OCI-LY3 (cell line): ENCODE results near the gene ARHGAP27.

Experiments used
- H2AFZ ChIP-seq: fragments of 200-600, 300-600 bp; shearing (Covaris generic); 2 replicates; pipeline ENCODE4 v1.6.0; 2014; ENCODE audit warnings: antibody characterized with exemption, low read depth, low read length
- H3K27ac ChIP-seq: fragments of 200-600, 300-600 bp; sonication (generic); 2 replicates; pipeline ENCODE4 v1.5.1; 2014; ENCODE audit warnings: mild to moderate bottlenecking, low read length, moderate library complexity, mixed read lengths
- H3K27me3 ChIP-seq: fragments of 200-600, 300-600 bp; sonication (generic); 2 replicates; pipeline ENCODE4 v1.6.1; 2014; ENCODE audit warnings: low read depth, low read length, mixed read lengths
- H3K36me3 ChIP-seq: fragments of 200-600, 300-600 bp; sonication (generic); replicated peaks from 2 replicates; pipeline ENCODE3; 2014; ENCODE audit warnings: low read depth, low read length, mixed read lengths
- H3K4me1 ChIP-seq: fragments of 300-600, 200-600 bp; sonication (generic); 2 replicates; pipeline ENCODE4 v1.6.1; 2014; ENCODE audit warnings: low read length, mixed read lengths
- H3K4me2 ChIP-seq: fragments of 200-600, 300-600 bp; sonication (generic); 2 replicates; pipeline ENCODE4 v1.6.1; 2014; ENCODE audit warnings: low read length, mixed read lengths
- H3K4me3 ChIP-seq: fragments of 300-600, 200-600 bp; sonication (generic); 2 replicates; pipeline ENCODE4 v1.5.1; 2014; ENCODE audit warnings: antibody characterized with exemption, mild to moderate bottlenecking, low read length, moderate library complexity
- H3K79me2 ChIP-seq: fragments of 300-600, 200-600 bp; shearing (Covaris generic); 2 replicates; pipeline ENCODE4 v1.6.1; 2014; ENCODE audit warnings: mild to moderate bottlenecking, low read length, mixed read lengths
- H3K9ac ChIP-seq: fragments of 300-600, 200-600 bp; shearing (Covaris generic); 2 replicates; pipeline ENCODE4 v1.6.0; 2014; ENCODE audit warnings: mild to moderate bottlenecking, low read length, moderate library complexity
- H3K9me3 ChIP-seq: fragments of 200-600, 300-600 bp; shearing (Covaris generic); 2 replicates; pipeline ENCODE4 v1.6.1; 2014; ENCODE audit warnings: low read length, mixed read lengths; ENCODE audit not compliant: insufficient read depth
- H4K20me1 ChIP-seq: fragments of 200-600, 300-600 bp; sonication (generic); 2 replicates; pipeline ENCODE4 v1.6.1; 2016; ENCODE audit warnings: low read length, mixed read lengths; ENCODE audit not compliant: insufficient read depth
- CTCF ChIP-seq: fragments of 200-600, 300-600 bp; sonication (generic); IDR thresholded peaks from 2 replicates; pipeline ENCODE4 v1.5.1; 2014; ENCODE audit warnings: antibody characterized with exemption, low read length, low read depth
- EZH2phosphoT487 ChIP-seq: fragments of 200-600 bp; shearing (Covaris generic); IDR thresholded peaks from 2 replicates; pipeline ENCODE4 v1.6.1; 2018; ENCODE audit warnings: antibody characterized with exemption, mixed run types, low read depth

ARHGAP27 gene

GRCh38 chr17:45433159-45433535 lies 477 bp upstream of the ARHGAP27 start:
- Histone ChIP-seq H3K9ac (no peak overlapping the region), H3K36me3 (no peaks in the 10 kb centered on the region), H3K9me3 (no peaks in the 10 kb centered on the region), H3K4me2 (no peak overlapping the region), H3K79me2 (no peaks in the 10 kb centered on the region), H3K4me3 (no peak overlapping the region), H4K20me1 (no peaks in the 10 kb centered on the region), H3K4me1 (peaks cover 37% of the 10 kb centered on the region), H2AFZ (no peak overlapping the region), H3K27ac (no peak overlapping the region), H3K27me3 (no peaks in the 10 kb centered on the region)
- TF ChIP-seq EZH2phosphoT487 = no peak
- TF ChIP-seq CTCF = no peak

- Histone ChIP-seq H4K20me1 (no peaks in the 10 kb centered on the region), H2AFZ (peak overlapping the region; percentile 56), H3K27me3 (peaks cover 4% of the 10 kb centered on the region; the same call in 1 of the 2 replicates), H3K4me2 (peak overlapping the region; percentile 89), H3K36me3 (no peaks in the 10 kb centered on the region), H3K79me2 (no peaks in the 10 kb centered on the region), H3K9ac (peak overlapping the region; percentile 62), H3K4me3 (peak overlapping the region; percentile 80), H3K4me1 (peaks cover 34% of the 10 kb centered on the region), H3K9me3 (no peaks in the 10 kb centered on the region), H3K27ac (no peak overlapping the region)
- no peak for TF ChIP-seq CTCF
Observed at GRCh38 chr17:45431531-45432404, 902 bp downstream of the ARHGAP27 start.

- H3K27ac ChIP-seq = peak overlapping the region; percentile 17; the same call in 1 of the 2 replicates
- peaks cover 32% of the 10 kb centered on the region for H3K4me1 ChIP-seq
- no peaks in the 10 kb centered on the region for H3K79me2 ChIP-seq
- H2AFZ ChIP-seq = peak overlapping the region; percentile 42
- TF ChIP-seq EZH2phosphoT487 = no peak
- no peak for TF ChIP-seq CTCF
- no peaks in the 10 kb centered on the region for H3K36me3 ChIP-seq
- H3K4me2 ChIP-seq = peak overlapping the region; percentile 89
- H3K9me3 ChIP-seq = no peaks in the 10 kb centered on the region
- H3K4me3 ChIP-seq = peak overlapping the region; percentile 80
- H4K20me1 ChIP-seq = no peaks in the 10 kb centered on the region
- peak overlapping the region; percentile 62 for H3K9ac ChIP-seq
- peaks cover 4% of the 10 kb centered on the region; the same call in 1 of the 2 replicates for H3K27me3 ChIP-seq
Observed at GRCh38 chr17:45430738-45431530, 1.7 kb downstream of the ARHGAP27 start.
